D341Med (cell line): Measurements from ENCODE around the gene TNNT2.

Source experiments
- DNase-seq: peaks from one replicate; pipeline ENCODE4 v3.0.0; 2012; ENCODE audit warnings: low spot score

Gene TNNT2

DNA sequence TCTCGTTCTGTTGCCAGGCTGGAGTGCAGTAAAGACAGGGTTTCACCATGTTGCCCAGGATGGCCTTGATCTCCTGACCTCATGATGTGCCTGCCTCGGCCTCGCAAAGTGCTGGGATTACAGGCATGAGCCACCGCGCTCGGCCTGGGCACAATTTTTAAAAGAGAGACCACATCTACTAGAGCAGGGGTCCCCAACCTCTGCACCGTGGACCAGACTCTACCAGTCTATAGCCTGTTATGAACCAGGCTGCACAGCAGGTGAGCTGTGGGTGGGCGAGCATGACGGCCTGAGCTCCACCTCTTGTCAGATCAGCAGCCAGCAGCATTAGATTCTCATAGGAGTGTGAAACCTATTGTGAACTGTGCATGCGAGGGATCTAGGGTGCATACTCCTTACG is 20.8 kb downstream of the TNNT2 start:
- no peak for DNase-seq

DNA sequence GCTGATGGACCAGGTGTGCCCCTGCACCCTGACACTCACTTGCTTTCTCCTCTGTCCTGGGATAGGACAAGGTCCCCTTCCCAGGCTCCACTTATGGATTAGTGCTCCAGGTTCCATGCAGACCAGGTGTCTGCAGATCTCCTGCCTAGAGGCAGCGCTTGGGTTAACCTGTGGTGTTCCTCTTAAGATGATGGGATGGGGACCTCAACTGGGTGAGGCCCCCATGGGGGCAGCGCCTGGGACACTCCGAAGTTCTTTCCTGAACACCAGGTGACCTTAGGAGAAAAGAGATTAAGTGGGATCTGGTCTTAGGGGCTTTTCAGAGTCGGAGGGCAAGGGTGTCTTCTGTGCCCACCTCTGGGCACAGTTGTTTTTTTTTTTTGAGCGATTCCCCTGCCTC is 21.2 kb downstream of the TNNT2 start:
- no peak for DNase-seq

DNA sequence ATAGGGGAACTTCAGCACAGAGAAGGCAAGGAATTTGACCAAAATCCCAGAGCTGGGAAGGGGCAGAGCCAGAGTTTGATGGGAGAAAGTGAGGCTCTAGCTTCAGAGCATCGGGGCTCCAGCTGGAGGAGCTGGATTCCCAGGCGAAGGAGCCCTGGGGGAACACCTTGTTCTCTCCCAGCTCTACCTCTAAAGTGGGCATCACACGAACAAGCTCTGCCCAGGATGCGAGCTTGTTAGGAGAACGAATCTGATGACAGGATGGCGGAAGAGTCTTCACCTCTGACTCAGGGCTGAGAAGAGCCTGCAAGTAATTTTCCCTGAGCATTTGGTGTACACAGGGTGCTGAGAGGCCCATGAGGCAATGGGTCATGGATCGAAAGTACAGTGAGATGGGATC is 22.0 kb downstream of the TNNT2 start:
- no peak for DNase-seq

DNA sequence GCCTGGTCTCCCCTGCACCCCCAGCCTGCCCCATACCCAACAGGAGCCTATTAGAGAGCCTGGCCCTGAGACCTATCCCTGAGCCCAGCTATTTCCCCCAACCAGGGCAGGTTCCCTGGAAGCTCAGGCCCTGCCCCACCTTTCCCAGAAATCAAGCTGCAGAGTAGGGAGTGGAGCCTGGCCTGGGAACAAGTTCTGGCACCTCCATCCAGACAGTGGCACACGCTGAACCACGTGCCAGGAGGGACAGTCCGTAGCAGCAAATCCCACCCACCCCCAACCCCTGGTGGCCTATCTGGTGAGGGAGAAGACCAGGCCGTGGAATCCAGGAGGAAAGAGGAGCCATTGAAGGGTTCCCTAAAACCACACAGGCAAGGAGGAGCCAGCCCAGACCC is 22.6 kb downstream of the TNNT2 start:
- DNase-seq = no peak

DNA sequence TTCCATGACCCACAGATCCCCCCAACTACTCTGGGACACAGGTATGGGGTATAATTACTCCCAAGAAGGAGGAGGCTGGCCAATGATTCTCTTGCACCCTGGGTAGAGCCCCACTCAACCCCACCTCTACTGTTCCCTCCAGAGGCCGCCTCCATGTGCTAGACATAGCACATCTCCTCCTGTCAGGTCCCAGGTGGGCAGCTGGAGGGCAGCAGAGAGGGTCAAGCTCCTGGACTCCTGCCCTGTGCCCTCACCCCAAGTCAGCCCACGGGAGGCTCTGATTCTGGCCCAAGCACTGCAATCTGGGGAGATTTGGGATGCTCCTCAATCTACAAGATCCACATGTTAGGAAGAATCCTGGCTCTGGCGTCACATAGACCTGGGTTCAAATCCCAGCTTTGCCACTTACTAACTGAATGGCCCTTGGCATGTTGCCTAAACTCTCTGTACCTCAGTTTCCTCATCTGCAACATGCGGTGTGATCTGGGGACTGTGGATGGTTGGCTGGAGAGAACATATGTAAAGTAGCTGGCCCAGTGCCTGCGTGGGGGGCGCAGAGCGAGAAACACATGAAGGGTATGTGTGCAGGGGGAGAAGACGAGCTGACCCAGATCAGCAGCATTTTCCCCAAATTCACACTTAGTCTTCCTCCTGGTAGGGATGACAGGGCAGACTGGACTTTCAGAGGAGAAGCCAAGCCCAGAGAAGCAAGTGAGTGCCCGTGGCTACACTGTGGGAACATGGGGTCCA is 23.2 kb downstream of the TNNT2 start:
- no peak for DNase-seq

DNA sequence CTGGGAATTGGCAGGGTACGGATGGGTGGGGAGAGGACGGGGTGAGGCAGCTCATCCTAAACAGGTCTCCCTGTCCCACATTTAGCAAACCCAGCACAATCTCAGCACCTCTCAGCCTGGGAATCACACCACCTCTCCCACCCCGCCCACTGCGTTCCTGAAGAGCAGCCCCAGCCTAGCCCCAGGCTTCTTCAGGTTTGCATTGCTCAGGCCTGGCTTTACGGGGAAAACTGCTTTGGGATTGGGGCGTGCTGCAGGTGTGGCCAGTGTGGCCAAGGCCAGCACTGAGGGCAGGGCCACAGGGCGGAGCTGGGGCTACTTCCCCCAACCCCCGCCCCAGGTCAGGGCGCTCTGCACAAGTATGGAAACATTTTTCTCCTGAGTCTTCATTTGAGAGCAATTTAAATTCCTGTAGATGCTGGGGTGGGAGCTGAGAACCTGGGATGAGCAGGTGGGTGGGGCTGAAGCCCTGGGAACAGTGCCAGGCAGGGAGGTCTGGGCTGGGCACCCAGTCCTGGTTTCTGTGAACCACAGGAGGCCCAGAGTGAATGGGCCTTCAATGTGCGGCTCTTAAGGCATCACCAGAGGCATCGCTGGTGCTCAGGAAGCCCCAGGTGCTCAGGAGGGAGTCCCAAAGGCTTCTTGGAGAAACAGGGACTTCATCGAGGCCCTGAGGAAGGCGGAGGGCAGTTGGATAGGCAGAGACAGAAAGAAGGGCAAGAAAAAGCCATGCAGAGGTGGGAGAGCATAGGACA is 24.1 kb downstream of the TNNT2 start:
- DNase-seq = no peak

DNA sequence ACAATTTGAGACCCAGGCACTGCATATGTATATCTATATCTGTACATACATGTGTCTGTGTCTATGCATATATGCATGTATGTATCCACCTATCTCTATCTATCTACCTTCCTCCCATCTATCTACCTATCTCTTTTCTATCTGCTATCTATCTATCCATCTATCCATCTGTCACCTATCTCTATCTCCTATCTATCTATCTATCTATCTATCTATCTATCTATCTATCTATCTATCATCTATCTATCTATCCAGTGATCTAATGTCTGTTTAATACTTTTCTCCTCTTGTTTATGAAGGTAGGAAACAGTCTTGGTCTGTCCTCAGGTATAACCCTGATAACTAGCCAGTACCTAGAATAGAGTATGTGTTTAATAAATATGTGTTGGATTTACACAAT is 25.9 kb downstream of the TNNT2 start:
- no peak for DNase-seq

DNA sequence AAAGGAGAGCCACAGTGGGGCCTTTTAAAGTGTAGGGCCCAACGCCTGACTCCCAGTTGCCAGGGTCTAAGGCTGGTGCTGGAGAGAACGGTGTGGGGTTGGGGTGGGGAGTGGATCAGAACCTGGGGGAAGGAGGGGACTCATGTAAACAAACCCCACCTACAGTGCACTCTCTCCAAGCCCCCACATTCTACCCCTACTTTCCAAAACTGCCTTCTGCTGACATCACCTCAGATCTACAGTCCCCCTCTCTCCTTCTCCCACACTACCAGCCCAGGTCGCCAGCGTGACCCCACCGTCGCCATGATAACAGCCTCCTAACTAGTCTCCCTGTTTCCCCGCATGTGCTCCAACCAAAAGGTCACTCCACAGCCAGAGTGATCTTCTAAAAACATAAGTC is 26.6 kb downstream of the TNNT2 start:
- DNase-seq = no peak

DNA sequence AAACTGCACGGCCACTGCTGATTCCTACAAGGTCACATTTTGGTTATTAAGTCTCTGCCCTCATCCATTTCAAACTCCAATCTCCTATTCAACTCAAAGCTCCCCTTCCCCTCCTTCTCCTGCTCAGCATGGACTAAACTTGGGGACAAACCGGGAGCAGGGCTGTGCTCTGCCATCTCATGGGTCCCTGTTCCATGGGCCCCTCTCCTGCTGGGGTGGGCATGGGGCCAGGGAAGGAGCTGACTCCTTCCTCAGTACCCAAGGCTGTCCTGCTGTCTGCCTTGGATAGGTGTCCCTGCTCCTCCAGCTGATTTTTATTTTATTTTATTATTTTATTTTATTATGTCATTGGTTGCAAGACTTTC is 27.1 kb downstream of the TNNT2 start:
- no peak for DNase-seq

DNA sequence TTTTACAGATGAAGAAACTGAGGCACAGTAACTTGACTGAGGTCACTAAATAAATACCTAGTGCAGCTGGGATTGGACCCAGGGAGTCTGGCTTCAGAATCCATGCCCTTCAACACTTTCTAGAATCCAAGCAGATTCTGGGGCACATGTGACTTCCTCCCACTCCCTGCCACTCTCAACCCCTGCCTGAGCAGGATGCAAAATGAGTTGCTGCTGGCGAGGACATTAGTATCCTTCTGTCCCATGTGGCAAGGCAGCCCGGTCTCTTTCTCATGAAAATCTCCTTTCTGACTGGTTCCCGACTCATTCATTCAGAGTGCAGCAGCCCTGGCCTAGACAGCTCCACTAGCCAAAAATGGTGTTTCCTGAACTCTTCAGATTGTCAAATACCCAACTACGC is 28.4 kb downstream of the TNNT2 start:
- no peak for DNase-seq

DNA sequence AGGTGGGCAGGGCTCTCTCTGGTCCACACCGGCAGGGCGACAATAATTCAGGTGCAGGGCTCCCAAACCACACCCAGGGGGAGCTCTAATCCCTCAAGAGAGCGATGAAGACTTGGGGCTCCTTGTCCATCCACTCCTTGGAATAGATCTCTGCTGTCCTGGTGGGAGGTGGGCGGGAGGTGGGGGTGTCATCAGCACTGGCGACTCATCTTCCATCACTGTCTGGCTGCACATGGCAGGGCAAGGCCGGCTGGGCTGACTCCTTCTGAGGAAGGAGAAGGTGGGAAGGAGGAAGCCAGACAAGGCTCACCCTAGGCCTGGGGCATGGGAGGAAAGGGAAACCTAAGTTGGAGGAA is 29.3 kb downstream of the TNNT2 start:
- peak; percentile 86 for DNase-seq

DNA sequence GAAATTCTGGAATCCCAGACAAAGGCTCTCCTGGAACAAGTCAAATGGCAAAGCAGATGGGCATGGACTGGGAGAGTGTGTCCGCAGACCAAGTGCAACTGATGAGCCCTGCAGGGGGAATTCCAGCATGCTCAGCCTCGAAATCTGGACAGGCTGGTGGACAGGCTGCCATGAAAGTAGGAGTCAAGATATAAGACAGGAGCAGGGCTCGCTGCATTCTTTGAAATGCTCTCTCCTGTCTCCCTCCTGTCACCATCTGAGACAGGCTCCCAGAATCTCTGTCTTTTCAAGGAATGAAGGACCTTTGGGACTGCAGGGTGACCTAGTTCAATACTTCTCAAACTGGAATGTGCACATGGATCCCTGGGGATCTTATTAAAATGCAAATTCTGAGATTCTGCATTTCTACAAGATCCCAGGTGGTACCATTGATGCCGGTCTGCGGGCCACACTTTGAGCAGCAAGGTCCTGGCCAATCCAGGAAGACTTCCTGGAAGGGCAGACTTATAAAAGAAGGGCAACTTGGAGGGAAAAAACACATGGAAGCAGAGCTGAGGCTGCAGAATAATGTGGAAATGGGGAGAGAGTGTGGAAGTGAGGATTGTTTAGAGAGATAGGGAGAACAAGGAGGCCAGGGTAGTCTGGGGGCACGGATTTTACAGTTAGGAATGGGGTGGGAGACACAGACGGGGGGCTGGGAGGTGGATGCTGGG is 29.8 kb downstream of the TNNT2 start:
- no peak for DNase-seq

DNA sequence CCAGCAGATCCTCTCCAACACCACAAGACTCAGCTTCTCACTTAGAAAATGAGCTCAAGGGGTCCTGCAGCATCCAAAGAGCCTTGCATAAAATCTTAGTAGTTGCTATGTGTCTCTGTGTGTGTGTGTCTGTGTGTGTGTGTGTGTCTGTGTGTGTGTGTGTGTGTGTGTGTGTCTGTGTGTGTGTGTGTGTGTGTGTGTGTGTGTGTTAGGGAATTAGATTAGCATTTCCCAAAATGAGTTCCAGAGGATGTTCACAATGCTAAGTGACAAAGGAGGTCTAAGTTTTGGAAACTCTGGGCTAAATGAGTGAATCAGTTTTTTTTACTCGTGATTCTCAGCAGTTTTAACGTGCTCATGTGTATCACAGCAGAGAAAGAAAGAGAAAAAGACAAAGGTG is 30.5 kb downstream of the TNNT2 start:
- DNase-seq = no peak

DNA sequence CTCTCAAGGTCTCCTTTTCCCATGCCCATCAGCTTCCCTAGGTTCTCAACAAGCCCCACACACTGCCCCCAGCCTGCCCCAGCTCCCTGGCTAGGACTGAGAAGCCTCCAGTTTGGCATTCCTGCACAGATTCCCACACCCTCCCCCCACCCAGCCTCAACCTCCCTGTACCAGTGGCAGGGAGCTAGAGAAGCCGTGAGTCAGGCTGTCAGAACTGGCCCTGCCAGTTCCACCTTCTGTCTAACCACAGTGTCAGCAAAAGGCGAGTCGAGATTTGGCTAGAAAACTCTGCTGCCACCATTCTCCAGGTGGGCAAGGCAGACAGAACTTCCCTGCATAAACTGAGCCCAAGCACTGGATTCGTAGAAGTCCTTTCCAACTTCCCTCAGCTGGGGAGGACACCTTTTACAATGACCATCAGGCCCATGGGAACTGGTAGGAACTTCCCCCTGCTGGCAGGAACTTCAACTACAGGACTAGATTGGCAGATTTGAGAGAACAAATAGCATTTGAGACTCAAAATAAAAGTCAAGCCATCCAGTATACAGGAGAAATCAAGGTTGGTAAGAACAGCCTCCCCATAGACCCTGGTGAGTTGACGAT is 31.0 kb downstream of the TNNT2 start:
- peak; percentile 60 for DNase-seq

DNA sequence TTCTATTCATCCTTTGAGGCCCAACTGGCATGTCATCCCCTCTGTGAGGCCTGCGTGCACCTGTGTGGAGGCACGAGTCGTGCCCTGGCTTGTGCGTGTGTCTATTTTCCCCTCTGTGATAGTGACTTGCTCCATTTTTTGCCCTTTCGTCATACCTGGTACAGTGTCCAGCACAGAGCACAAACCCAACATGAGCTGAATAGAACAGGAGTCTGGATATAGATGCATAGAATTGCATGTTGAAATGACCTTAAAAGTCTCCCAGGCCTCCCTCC is 32.5 kb downstream of the TNNT2 start:
- no peak for DNase-seq

DNA sequence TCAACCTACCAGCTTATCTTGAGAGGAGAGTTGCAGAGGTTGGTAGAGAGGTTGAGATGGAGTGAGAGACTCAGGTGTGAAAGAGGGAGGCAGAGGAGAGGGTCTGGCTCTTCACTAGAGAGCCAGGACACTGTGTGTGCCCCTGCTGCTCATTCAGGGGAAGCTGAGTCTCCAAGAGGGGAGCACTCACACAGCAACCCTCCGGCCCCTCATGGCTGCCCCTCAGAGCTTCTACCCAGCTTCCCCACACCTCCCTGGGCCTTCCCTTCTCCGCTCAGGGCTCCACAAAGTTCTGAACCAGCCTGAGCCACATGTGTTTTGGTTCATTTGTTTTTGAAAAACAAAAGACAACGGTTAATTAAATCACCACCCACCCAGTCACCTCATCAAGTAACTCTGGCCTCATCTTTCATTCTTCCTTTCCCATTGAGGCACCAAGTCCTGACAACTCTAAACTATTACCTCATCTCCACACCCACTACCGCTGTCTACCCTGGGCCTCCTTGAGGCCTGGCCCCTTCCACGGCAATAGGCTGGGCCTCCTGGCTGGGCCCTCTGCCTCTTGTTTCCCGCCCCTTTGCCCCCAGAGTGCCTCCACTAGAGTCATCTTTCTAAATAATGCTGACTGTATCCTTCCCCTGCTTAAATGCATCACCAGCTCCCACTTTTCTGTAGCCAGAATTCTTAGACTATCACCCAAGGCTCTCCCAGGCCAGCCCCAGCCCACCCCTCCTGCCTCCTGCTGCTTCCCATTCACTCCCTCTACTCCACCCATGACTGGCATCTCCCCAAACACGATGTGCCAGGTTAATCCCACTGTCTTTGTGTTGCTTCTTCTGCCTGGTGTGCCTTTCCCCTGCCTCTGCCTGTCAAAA is 33.0 kb downstream of the TNNT2 start:
- no peak for DNase-seq

DNA sequence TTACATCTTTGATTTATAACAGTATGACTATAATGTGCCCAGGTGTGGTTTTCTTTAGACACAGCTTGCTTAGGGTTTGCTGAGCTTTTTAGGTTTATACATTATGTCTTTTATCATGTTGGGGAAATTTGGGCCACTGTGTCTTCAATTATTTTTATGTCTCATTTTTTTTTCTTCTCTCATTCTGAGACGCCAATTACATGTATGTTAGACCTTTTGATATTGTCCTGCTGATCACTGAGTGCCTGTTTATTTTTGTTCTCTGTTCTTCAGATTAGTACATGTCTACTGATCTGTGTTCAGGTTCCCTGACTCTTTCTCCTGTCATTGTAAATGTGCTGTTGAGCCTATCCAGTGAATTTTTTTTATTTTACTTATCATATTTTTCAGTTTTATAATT is 36.1 kb downstream of the TNNT2 start:
- DNase-seq = no peak

DNA sequence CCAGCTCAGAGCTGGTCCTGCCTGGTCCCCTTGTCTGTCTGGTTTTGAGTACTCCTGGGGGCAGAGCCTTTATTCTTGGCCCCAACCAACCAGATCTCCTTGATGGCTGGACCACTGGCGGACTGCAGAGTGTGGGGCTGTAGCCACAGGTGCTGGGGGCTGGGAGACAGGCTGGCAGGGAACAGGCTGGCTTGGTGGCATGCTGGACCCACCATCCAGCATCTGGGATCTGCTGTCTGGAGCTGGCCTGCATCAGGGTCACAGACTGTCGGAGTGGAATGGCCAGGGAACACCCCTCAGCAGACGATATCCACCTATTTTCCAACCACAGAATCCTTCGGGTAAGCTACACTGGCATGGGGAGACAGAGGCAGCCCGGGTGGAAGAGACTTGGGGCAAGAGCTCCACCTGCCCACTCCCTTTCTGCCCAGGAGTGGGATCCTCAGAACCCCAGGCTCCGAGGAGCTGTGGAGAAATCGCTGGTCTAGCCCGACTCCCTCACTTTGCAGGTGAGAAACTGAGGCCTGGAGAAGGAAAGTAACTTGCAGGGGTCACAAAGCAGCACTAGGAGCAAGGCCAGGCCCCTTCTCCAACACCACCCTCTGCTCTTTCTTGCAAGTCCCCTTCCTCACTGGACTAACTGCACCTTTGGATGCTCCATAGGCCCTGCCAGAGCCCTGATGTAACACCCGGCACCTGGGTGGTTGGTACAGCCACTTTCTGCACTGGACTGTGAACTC is 40.6 kb downstream of the TNNT2 start:
- DNase-seq = no peak

DNA sequence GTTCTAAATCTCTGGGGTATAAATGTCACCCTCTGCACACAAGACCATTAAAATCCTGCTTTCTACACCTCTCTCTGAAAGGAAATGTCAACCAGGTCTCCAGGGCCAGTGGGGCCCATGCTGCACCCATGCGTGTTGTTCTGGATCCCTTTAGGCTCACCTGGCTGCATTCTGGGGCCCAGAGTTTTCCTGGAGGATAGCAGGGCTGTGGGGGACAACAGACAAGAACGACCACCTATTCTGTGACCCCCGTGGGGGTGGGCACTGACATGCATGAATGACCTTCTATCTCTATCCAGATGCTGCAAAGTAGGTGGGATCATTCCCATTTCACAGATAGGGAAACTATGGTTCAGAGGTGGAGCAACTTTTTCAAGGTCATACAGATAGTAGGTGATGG is 41.6 kb downstream of the TNNT2 start:
- no peak for DNase-seq

DNA sequence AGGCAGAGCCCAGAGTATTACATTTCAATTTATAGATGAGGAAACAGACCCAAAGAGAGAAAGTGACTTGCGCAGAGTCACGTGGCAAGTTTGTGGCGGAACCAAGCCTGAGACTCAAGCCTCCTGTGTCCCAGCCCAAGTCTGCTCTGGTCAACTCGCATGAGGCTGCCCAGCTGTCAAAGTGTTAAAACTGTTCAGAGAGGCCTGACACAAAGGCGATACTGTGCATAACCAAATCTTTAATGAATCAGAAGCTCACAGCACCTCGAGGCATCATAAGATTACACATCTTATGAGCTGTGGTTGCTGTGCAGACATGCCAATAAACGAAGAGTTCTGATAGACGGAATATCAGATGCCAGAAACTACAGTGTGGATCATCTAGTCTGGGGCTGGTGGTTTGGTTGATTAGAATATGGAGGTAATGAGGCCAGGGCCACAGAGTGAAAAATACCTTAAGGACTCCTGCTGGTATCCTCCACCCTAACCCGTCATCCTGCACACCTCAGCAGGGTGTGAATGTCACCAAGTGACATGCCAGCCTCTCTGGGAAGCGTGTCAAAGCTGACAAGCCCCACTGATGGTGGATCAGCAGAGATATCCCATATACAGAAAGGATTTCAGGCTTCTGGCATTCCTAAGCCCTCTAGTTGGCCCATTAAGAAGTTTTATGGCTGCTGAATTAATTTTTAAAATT is 42.2 kb downstream of the TNNT2 start:
- no peak for DNase-seq
